Skeletal muscle satellite cell (primary cell): ENCODE measurements around the gene DNAH2. TPM values are rescaled to one million over a fixed set of nuclear protein-coding genes. Genes with fewer than 3 reads are reported as not detected.

Experiments used
- H3K27me3 ChIP-seq: 2 replicates; pipeline ENCODE4 v1.7.0; 2013; ENCODE audit warnings: low read length; ENCODE audit not compliant: control insufficient read depth, insufficient read depth
- H3K36me3 ChIP-seq: 2 replicates; pipeline ENCODE4 v1.7.0; 2013; ENCODE audit warnings: mild to moderate bottlenecking, control low read depth, low read length; ENCODE audit not compliant: insufficient read depth
- H3K4me1 ChIP-seq: 2 replicates; pipeline ENCODE4 v1.7.0; 2013; ENCODE audit warnings: low read length; ENCODE audit not compliant: control insufficient read depth, insufficient read depth
- H3K4me2 ChIP-seq: 2 replicates; pipeline ENCODE4 v1.7.0; 2013; ENCODE audit warnings: mild to moderate bottlenecking, low read length
- H3K4me3 ChIP-seq: 2 replicates; pipeline ENCODE4 v1.7.0; 2013; ENCODE audit warnings: low read length
- H3K9ac ChIP-seq: 2 replicates; pipeline ENCODE4 v1.7.0; 2013; ENCODE audit warnings: mild to moderate bottlenecking, low read depth, low read length, moderate library complexity
- H3K9me3 ChIP-seq: replicated peaks from 2 replicates; pipeline ENCODE4 v1.7.0; 2013; ENCODE audit warnings: mild to moderate bottlenecking, control low read depth, low read length
- total RNA-seq: library from RNA; depleted of rRNA; stranded (reverse); fragments of >200 nt; gene quantifications from 2 replicates; pipeline ENCODE4 v1.2.3, GENCODE V29; 2012; rRNA removed

The DNAH2 gene, protein sequence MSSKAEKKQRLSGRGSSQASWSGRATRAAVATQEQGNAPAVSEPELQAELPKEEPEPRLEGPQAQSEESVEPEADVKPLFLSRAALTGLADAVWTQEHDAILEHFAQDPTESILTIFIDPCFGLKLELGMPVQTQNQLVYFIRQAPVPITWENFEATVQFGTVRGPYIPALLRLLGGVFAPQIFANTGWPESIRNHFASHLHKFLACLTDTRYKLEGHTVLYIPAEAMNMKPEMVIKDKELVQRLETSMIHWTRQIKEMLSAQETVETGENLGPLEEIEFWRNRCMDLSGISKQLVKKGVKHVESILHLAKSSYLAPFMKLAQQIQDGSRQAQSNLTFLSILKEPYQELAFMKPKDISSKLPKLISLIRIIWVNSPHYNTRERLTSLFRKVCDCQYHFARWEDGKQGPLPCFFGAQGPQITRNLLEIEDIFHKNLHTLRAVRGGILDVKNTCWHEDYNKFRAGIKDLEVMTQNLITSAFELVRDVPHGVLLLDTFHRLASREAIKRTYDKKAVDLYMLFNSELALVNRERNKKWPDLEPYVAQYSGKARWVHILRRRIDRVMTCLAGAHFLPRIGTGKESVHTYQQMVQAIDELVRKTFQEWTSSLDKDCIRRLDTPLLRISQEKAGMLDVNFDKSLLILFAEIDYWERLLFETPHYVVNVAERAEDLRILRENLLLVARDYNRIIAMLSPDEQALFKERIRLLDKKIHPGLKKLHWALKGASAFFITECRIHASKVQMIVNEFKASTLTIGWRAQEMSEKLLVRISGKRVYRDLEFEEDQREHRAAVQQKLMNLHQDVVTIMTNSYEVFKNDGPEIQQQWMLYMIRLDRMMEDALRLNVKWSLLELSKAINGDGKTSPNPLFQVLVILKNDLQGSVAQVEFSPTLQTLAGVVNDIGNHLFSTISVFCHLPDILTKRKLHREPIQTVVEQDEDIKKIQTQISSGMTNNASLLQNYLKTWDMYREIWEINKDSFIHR (N-terminal part only)
- under 0.01 TPM in 2 replicates for total RNA-seq

DNA sequence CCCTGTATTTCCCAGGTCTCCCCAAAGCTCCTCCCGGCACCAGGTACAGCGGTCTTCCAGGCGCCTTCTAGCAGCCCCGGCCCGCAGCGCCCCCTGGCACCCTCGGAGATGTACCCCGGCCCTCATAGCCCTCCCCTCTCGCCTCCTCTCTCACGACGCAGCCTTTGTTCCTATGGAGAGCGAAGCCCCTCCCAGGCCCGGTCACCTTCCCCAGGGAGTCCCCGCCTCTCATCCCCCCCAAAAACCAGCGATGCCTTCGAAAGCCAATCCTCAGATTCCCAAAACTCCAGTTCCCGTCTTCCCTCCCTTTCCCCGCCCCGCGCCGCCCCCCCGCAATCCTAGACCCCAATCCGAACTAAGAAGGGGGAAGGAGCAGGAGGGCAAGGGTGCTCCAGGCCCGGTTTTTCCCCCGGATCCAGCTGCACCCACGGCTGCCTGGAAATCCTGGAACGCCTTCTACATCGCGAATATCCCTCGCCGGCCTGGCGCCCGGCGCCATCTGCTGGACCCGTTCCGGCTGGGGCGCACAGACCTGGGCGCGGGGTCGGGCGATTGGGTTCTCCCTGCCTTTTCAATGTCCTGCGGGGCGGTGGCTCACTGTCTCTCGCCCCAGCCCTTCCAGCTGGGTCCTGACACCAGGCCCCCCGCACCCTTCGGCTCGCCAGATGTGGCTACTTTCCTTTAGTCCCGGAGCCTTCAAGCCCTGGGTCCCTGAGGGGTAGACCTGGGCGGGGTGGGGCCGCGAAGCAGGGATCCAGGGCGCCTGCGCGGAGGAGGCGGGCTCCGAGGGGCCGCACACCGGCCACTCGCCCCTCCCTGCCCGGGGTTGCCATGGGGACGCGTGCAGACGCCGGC, at the start of gene DNAH2:
TSS of gene DNAH2 (plus strand) at position 844 of the 855 bp plus-strand sequence. CDS start 1,991 bp downstream, outside the sequence.
- Histone ChIP-seq H3K4me3 (peak within 1 kb of the TSS; percentile 87), H3K9ac (peak within 1 kb of the TSS; percentile 81)

DNA sequence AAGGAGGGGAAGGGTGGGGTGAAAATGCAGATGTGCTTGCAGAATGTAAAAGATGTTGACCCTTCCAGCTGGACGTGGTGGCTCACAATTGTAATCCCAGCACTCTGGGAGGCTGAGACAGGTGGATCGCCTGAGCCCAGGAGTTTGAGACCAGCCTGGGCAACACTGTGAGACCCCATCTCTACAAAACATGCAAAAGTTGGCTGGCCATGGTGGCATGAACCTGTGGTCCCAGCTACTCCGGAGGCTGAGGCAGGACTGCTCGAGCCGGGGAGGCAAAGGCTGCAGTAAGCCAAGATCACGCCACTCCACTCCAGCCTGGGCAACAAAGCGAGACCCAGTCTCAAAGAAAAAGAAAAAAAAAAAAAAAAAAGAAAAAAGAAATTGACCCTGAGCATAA, 49.1 kb upstream of the DNAH2 start:
- Histone ChIP-seq H3K4me1 (no peaks in the 10 kb centered on the region), H3K27me3 (no peaks in the 10 kb centered on the region), H3K9ac (no peak overlapping the region), H3K4me2 (no peak overlapping the region), H3K9me3 (peaks cover 3% of the 10 kb centered on the region), H3K36me3 (peaks cover 20% of the 10 kb centered on the region), H3K4me3 (no peak overlapping the region)

More for the DNA sequence above, at the start of gene DNAH2:
- Histone ChIP-seq H3K4me1 (peaks cover 13% of the 10 kb centered on the region), H3K4me2 (peak within 1 kb of the TSS; percentile 99), H3K36me3 (no peaks in the 10 kb centered on the region), H3K9me3 (no peaks in the 10 kb centered on the region), H3K27me3 (peaks cover 63% of the 10 kb centered on the region)

DNA sequence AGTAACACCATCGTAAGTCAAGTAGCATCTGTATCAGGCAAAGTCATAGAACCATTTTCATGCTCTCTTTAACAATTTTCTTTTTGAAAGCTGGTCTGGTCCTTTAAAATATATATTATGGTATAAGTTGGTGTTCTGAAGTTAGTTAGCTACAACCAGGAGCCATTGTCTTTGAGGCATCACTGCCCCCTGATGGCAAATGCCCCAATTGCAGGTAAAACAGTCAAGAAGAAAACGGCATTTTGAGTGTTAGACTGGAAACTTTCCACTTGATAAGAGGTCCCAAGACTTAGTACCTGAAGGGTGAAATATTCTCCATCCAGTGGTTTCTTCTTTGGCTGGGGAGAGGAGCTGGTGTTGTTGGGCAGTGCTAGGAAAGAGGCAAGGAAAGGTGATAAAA, 44.3 kb upstream of the DNAH2 start:
- Histone ChIP-seq H3K4me2 (no peak overlapping the region), H3K4me1 (no peaks in the 10 kb centered on the region), H3K9ac (no peak overlapping the region), H3K36me3 (peaks cover 38% of the 10 kb centered on the region), H3K27me3 (no peaks in the 10 kb centered on the region), H3K4me3 (no peak overlapping the region), H3K9me3 (peaks cover 4% of the 10 kb centered on the region)

DNA sequence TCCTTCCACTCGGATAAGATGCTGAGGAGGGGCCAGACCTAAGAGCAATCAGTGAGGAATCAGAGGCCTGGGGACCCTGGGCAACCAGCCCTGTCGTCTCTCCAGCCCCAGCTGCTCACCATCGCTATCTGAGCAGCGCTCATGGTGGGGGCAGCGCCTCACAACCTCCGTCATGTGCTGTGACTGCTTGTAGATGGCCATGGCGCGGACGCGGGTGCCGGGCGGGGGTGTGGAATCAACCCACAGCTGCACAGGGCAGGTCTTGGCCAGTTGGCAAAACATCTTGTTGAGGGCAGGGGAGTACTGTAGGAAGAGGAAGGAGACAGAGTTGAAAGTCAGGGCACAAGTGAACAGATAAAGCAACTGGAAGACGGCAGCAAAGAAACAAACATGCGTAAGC, 42.6 kb upstream of the DNAH2 start:
- peaks cover 38% of the 10 kb centered on the region for H3K36me3 ChIP-seq
- no peak overlapping the region for H3K9ac ChIP-seq
- no peak overlapping the region for H3K4me3 ChIP-seq
- peaks cover 4% of the 10 kb centered on the region for H3K9me3 ChIP-seq
- H3K4me1 ChIP-seq, result no peaks in the 10 kb centered on the region
- H3K4me2 ChIP-seq, result no peak overlapping the region
- H3K27me3 ChIP-seq, result no peaks in the 10 kb centered on the region

DNA sequence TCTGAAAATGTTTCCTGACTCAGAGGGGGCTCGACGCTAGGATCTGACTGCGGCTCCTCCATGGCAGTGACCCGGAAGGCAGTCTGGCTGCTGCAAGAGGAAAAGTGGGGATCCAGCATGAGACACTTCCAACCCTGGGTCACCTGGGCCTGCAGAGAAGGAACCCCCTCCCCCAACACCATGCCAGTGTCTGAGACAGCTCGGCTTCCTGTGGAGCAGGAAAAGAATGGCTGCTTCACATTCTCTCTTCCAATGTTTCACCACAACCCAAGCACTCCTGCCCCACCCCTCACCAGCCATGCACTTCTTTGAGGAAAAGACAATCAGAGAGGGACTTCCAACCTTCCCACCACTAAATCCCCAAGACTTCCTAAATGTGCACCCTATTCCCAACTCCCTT, 41.0 kb upstream of the DNAH2 start:
- Histone ChIP-seq H3K9me3 (peaks cover 4% of the 10 kb centered on the region), H3K9ac (no peak overlapping the region), H3K36me3 (peaks cover 30% of the 10 kb centered on the region), H3K27me3 (no peaks in the 10 kb centered on the region), H3K4me1 (no peaks in the 10 kb centered on the region), H3K4me2 (no peak overlapping the region), H3K4me3 (no peak overlapping the region)

DNA sequence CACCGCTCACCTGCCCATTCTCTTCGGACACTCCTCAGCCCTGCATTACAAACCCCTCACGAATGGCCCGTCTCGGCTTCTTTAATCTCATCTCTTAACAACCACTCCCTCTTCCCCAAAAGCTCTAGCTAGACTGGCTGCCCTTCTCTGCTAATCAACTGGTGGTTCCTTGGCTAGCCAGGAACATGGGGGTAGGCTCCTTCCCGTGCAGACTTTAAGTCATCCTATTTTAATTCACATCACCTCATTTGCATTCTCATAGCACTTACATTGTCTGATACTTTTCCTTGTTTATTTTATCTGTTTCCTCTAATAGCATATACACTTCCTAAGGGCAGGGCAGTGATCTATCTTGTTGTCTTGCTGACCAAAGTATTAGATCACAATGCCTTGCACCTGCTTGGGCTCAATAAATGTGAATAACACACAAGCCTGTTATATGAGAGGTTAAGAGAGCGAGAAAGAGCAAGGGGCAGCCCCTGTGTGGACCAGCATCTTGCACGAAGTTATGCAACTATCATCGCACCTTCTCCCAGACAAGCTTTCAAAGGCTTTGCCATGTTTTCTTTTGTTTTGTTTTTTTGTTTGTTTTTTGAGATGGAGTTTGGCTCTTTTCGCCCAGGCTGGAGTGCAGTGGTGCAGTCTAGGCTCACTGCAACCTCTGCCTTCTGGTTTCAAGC, 40.0 kb upstream of the DNAH2 start:
- H3K27me3 ChIP-seq, result no peaks in the 10 kb centered on the region
- H3K9me3 ChIP-seq, result peaks cover 4% of the 10 kb centered on the region
- H3K9ac ChIP-seq, result no peak overlapping the region
- H3K36me3 ChIP-seq, result peaks cover 26% of the 10 kb centered on the region
- H3K4me3 ChIP-seq, result no peak overlapping the region
- no peak overlapping the region for H3K4me2 ChIP-seq
- H3K4me1 ChIP-seq, result no peaks in the 10 kb centered on the region

DNA sequence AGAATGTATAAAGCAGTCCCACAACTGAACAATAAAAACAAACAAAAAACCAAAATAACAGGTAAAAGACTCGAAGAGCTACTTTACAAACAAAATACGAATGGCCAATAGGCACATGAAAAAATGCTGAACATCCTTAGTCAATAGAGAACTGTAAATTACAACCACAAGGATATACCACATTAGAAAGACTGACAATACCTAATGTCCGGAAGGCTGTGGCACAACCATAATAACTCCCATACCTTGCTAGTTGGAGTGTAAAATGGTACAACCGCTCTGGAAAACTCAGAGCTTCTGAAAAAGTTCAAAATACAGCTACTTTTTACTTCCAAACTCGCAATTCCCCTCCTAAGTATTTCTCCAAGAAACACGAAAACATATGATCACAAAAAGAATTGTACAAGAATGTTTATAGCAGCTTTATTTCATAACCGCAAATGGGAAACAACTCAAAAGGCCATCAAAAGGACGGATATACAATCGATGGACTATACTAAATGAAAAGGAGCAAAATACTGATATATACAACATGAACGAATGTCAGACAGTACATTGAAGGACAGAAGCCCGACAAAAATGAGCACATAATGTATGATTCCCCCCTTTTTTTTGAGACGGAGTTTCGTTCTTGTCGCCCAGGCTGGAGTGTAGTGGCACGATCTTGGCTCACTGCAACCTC, 32.6 kb upstream of the DNAH2 start:
- Histone ChIP-seq H3K4me2 (peak overlapping the region; percentile 93), H3K27me3 (no peaks in the 10 kb centered on the region), H3K9ac (peak overlapping the region; percentile 99), H3K4me1 (peaks cover 15% of the 10 kb centered on the region), H3K36me3 (no peaks in the 10 kb centered on the region), H3K4me3 (peak overlapping the region; percentile 93), H3K9me3 (no peaks in the 10 kb centered on the region)

DNA sequence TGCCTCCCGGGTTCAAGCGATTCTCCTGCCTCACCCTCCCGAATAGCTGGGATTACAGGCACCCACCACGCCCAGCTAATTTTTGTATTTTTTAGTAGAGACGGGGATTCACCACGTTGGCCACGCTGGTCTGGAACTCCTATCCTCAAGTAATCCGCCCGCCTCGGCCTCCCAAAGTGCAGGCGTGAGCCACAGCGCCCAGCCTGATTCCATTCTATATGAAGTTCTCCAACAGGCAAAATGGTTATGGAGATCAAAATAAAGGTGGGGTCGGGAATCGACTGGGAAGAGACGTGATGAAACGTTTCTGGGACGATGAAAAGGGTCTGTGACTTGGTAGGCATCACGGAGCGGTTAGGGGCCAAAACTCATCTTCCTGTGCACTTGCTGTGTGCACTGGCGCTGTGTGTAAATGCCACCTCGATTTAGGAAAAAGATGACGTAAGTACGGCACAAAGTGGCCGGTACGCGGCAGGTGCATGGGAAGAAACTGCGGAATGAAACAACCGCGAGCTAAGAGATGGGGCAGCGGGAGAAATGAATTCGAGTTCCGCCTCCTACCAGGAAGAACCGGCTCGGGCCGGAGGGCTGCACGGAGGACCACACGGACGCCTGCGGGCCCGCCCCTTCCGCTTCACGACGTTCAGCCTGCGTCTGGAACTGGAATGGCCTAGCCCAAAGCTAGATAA, 31.9 kb upstream of the DNAH2 start:
- peak overlapping the region; percentile 93 for H3K4me2 ChIP-seq
- peaks cover 4% of the 10 kb centered on the region for H3K36me3 ChIP-seq
- no peaks in the 10 kb centered on the region for H3K27me3 ChIP-seq
- H3K4me3 ChIP-seq, result peak overlapping the region; percentile 93
- peak overlapping the region; percentile 99 for H3K9ac ChIP-seq
- H3K4me1 ChIP-seq, result peaks cover 15% of the 10 kb centered on the region
- H3K9me3 ChIP-seq, result no peaks in the 10 kb centered on the region

DNA sequence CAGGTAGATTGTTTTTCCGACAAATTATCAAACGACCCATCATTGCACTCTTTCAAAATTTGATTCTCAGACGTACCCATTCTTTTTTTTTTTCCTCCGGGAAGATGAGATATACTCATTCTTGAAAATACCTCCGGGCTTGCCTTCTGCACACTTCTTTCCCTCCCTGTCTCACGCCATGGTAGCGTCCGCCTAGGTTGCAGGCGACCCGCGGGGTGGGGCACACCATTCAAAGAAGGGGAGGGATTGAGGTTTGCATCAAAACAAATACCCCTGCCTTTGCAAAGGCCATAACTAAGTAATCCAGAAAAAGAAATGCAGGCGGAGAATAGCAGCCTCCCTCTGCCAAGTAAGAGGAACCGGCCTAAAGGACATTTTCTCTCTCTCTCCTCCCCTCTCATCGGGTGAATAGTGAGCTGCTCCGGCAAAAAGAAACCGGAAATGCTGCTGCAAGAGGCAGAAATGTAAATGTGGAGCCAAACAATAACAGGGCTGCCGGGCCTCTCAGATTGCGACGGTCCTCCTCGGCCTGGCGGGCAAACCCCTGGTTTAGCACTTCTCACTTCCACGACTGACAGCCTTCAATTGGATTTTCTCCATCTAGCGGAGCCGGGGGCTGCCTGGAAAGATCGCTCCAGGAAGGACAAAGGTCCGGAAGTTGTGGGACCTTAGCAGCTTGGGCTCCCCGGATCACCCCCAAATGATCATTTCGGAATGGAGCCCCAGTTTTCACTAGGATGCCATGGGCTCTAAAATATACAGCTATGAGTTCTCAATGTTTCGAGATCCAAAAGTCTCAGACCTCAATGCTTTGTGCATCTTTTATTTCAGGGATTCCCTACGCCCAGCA, 31.1 kb upstream of the DNAH2 start:
- Histone ChIP-seq H3K36me3 (peaks cover 4% of the 10 kb centered on the region), H3K9ac (peak overlapping the region; percentile 99), H3K4me3 (peak overlapping the region; percentile 93), H3K4me2 (peak overlapping the region; percentile 93), H3K4me1 (peaks cover 15% of the 10 kb centered on the region), H3K9me3 (no peaks in the 10 kb centered on the region), H3K27me3 (no peaks in the 10 kb centered on the region)
